Activated T-helper 1 cell treated with anti-CD3 and anti-CD28 coated beads, Interleukin-2, amount 50 U/mL, for 16 hours (primary cell): ENCODE results near the gene KLHL15.
"Not testable (repeated sequence)": the region's sequence is repeated elsewhere in the genome, so short reads cannot be mapped to it uniquely, and the experiment has no call there.

Experiments
- DNase-seq, 2 donors: peaks; one replicate each; pipeline ENCODE4 v3.0.0-alpha.2; 2020; ENCODE audit warnings: low read depth in 1 of 2, low spot score in 1 of 2

Gene KLHL15

GRCh38 chrX:24027086-24027485, at the start of gene KLHL15:
TSS of gene KLHL15 (minus strand) at chrX:24027186. CDS start at chrX:24006693, 20,493 bp downstream.
- DNase-seq, result no peak

GRCh38 chrX:24069877-24070276, 42.9 kb upstream of the KLHL15 start:
- DNase-seq, result no peak

- DNase-seq, result no peak
Observed at GRCh38 chrX:24063488-24063887, 36.5 kb upstream of the KLHL15 start.

GRCh38 chrX:24055043-24055356, 28.0 kb upstream of the KLHL15 start:
- no peak for DNase-seq

GRCh38 chrX:24054182-24055042, 27.4 kb upstream of the KLHL15 start, which contains the start of gene EIF2S3:
TSS of gene EIF2S3 (plus strand) at chrX:24054956. CDS start at chrX:24054969, 13 bp downstream.
- peak; percentile 60 to 81 for DNase-seq

- not testable (repeated sequence) for DNase-seq
Observed at GRCh38 chrX:24050522-24051318, 23.7 kb upstream of the KLHL15 start.

- not testable (repeated sequence) for DNase-seq
Observed at GRCh38 chrX:24049643-24050042, 22.7 kb upstream of the KLHL15 start.

- DNase-seq, result not testable (repeated sequence)
Observed at GRCh38 chrX:24046060-24046459, 19.1 kb upstream of the KLHL15 start.

GRCh38 chrX:24037729-24038128, 10.7 kb upstream of the KLHL15 start:
- DNase-seq, result no peak

GRCh38 chrX:24034485-24034884, 7.5 kb upstream of the KLHL15 start:
- no peak for DNase-seq

- DNase-seq, result no peak
Observed at GRCh38 chrX:24030597-24030996, 3.6 kb upstream of the KLHL15 start.

- no peak for DNase-seq
Observed at GRCh38 chrX:24027985-24028384, 999 bp upstream of the KLHL15 start.

GRCh38 chrX:24026432-24026831, 554 bp downstream of the KLHL15 start:
- DNase-seq, result no peak

GRCh38 chrX:24025741-24026403, 1.1 kb downstream of the KLHL15 start:
- DNase-seq, result no peak

- DNase-seq, result peak; percentile 55 to 69
Observed at GRCh38 chrX:24024819-24025740, 1.9 kb downstream of the KLHL15 start.

GRCh38 chrX:24023972-24024669, 2.9 kb downstream of the KLHL15 start:
- DNase-seq, result no peak

- no peak for DNase-seq
Observed at GRCh38 chrX:24023544-24023943, 3.4 kb downstream of the KLHL15 start.

GRCh38 chrX:24020306-24020876, 6.6 kb downstream of the KLHL15 start:
- no peak for DNase-seq

- DNase-seq, result no peak
Observed at GRCh38 chrX:24019448-24019847, 7.5 kb downstream of the KLHL15 start.

- no peak for DNase-seq
Observed at GRCh38 chrX:24018809-24019208, 8.2 kb downstream of the KLHL15 start.
